Measurements from ENCODE around the gene MARCHF10. TPM values are rescaled to one million over a fixed set of nuclear protein-coding genes. Genes with fewer than 3 reads are reported as not detected.

Gene MARCHF10
- total and polyA plus RNA-seq, 2 experiments from 2014 or later, result not detected

DNA sequence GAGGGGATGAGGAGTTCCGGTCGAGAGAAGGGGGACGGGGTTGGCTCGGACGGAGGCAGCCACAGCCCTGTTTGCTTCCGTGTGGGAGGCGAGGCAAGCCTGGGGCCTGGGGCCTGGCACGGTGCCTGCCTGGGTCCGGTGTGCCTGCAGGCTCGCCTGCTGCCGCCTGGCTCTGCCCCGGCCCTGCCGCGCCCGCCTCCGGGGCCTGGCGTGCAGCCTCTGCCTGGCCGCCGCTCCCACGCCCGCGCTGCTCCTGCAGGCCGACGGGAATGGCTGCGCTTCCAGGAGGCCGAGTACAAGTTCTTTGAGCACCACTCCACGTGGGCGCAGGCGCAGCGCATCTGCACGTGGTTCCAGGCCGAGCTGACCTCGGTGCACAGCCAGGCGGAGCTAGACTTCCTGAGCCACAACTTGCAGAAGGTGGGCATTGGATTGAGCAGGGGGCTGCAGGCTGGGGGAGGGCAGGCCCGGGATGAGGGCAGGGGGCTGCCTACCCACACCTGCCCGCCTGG lies 127.5 kb downstream of the MARCHF10 start:
- Histone ChIP-seq H2AFZ (no peak overlapping the region), H3K4me1 (ENCODE audit: insufficient read depth) (no peaks in the 10 kb centered on the region), H3K27ac (no peak overlapping the region), H3K4me2 (no peak overlapping the region), H3K4me3 (no peak overlapping the region), H3K9me3 (ENCODE audit: low read depth) (no peaks in the 10 kb centered on the region), H3K79me2 (no peaks in the 10 kb centered on the region), H4K20me1 (ENCODE audit: insufficient read depth, poor library complexity, severe bottlenecking) (no peaks in the 10 kb centered on the region), H3K9me2 (replicated peaks; ENCODE audit: insufficient read depth) (no peaks in the 10 kb centered on the region), H3K27me3 (no peaks in the 10 kb centered on the region), H3K36me3 (replicated peaks; ENCODE audit: insufficient read depth, low read depth) (no peaks in the 10 kb centered on the region)
- TF ChIP-seq EZH2 (IDR thresholded peaks at IDR 0.05; ENCODE audit: borderline replicate concordance) (no peak), EZH2phosphoT487 (IDR thresholded peaks at IDR 0.05; ENCODE audit: low read depth, severe bottlenecking, unreplicated experiment) (no peak)
- TF ChIP-seq, protein P1, sequence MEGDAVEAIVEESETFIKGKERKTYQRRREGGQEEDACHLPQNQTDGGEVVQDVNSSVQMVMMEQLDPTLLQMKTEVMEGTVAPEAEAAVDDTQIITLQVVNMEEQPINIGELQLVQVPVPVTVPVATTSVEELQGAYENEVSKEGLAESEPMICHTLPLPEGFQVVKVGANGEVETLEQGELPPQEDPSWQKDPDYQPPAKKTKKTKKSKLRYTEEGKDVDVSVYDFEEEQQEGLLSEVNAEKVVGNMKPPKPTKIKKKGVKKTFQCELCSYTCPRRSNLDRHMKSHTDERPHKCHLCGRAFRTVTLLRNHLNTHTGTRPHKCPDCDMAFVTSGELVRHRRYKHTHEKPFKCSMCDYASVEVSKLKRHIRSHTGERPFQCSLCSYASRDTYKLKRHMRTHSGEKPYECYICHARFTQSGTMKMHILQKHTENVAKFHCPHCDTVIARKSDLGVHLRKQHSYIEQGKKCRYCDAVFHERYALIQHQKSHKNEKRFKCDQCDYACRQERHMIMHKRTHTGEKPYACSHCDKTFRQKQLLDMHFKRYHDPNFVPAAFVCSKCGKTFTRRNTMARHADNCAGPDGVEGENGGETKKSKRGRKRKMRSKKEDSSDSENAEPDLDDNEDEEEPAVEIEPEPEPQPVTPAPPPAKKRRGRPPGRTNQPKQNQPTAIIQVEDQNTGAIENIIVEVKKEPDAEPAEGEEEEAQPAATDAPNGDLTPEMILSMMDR (IDR thresholded peaks at IDR 0.05; ENCODE audit: poor library complexity), result no peak
- WGBS (ENCODE audit: low lambda C conversion rate, missing lambda C conversion rate), result 97% methylated on average over 29 of the region's 36 CpGs
- DNase-seq (ENCODE audit: low spot score), result no peak

GRCh38 chr17:62679866-62680377 lies 128.2 kb downstream of the MARCHF10 start:
- Histone ChIP-seq H3K27ac (no peak overlapping the region), H3K36me3 (replicated peaks; ENCODE audit: insufficient read depth, low read depth) (no peaks in the 10 kb centered on the region), H3K9me2 (replicated peaks; ENCODE audit: insufficient read depth) (no peaks in the 10 kb centered on the region), H3K79me2 (no peaks in the 10 kb centered on the region), H3K4me3 (no peak overlapping the region), H3K9me3 (ENCODE audit: low read depth) (no peaks in the 10 kb centered on the region), H3K4me2 (no peak overlapping the region), H3K27me3 (no peaks in the 10 kb centered on the region), H4K20me1 (ENCODE audit: insufficient read depth, poor library complexity, severe bottlenecking) (no peaks in the 10 kb centered on the region), H2AFZ (no peak overlapping the region), H3K4me1 (ENCODE audit: insufficient read depth) (no peaks in the 10 kb centered on the region)
- TF ChIP-seq EZH2 (IDR thresholded peaks at IDR 0.05; ENCODE audit: borderline replicate concordance) (no peak), EZH2phosphoT487 (IDR thresholded peaks at IDR 0.05; ENCODE audit: low read depth, severe bottlenecking, unreplicated experiment) (no peak)
- TF ChIP-seq, protein P1 (IDR thresholded peaks at IDR 0.05; ENCODE audit: poor library complexity), result no peak
- 96% methylated on average over 23 of the region's 37 CpGs for WGBS (ENCODE audit: low lambda C conversion rate, missing lambda C conversion rate)
- no peak for DNase-seq (ENCODE audit: low spot score)

- H4K20me1 ChIP-seq (ENCODE audit: insufficient read depth, poor library complexity, severe bottlenecking), result no peaks in the 10 kb centered on the region
- WGBS (ENCODE audit: low lambda C conversion rate, missing lambda C conversion rate), result 97% methylated on average over 10 of the region's 10 CpGs
- no peaks in the 10 kb centered on the region for H3K9me2 ChIP-seq (replicated peaks; ENCODE audit: insufficient read depth)
- H3K27me3 ChIP-seq, result no peaks in the 10 kb centered on the region
- DNase-seq (ENCODE audit: low spot score), result no peak
- H3K79me2 ChIP-seq, result no peaks in the 10 kb centered on the region
- H3K4me1 ChIP-seq (ENCODE audit: insufficient read depth), result no peaks in the 10 kb centered on the region
- no peak overlapping the region for H3K4me2 ChIP-seq
- H3K36me3 ChIP-seq (replicated peaks; ENCODE audit: insufficient read depth, low read depth), result no peaks in the 10 kb centered on the region
- H3K27ac ChIP-seq, result no peak overlapping the region
- H2AFZ ChIP-seq, result no peak overlapping the region
- no peak overlapping the region for H3K4me3 ChIP-seq
- no peak for TF ChIP-seq EZH2 (IDR thresholded peaks at IDR 0.05; ENCODE audit: borderline replicate concordance)
- TF ChIP-seq EZH2phosphoT487 (IDR thresholded peaks at IDR 0.05; ENCODE audit: low read depth, severe bottlenecking, unreplicated experiment), result no peak
- TF ChIP-seq, protein P1 (IDR thresholded peaks at IDR 0.05; ENCODE audit: poor library complexity), result no peak
- H3K9me3 ChIP-seq (ENCODE audit: low read depth), result no peaks in the 10 kb centered on the region
Observed at GRCh38 chr17:62678214-62678919, 129.7 kb downstream of the MARCHF10 start.

Measured in hepatocyte (in vitro differentiated cells).